KG1 (cell line): ENCODE results near the gene CCDC91.

ENCODE experiments used
- DNase-seq: peaks from one replicate; lab custom pipeline; 2025; lab: John Stamatoyannopoulos, UW

The CCDC91 gene, protein sequence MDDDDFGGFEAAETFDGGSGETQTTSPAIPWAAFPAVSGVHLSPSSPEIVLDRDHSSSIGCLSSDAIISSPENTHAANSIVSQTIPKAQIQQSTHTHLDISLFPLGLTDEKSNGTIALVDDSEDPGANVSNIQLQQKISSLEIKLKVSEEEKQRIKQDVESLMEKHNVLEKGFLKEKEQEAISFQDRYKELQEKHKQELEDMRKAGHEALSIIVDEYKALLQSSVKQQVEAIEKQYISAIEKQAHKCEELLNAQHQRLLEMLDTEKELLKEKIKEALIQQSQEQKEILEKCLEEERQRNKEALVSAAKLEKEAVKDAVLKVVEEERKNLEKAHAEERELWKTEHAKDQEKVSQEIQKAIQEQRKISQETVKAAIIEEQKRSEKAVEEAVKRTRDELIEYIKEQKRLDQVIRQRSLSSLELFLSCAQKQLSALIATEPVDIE

GRCh38 chr12:28190321-28191050 lies at the start of gene CCDC91:
Gene CCDC91, plus strand, starts transcription at chr12:28190456. Its CDS starts 66,760 bp downstream, at chr12:28257216.
- DNase-seq: peak; percentile 59

- no peak for DNase-seq
Measured at GRCh38 chr12:28144059-28144458, 46.2 kb upstream of the CCDC91 start.

GRCh38 chr12:28144532-28144931 lies 45.7 kb upstream of the CCDC91 start:
- no peak for DNase-seq

DNA sequence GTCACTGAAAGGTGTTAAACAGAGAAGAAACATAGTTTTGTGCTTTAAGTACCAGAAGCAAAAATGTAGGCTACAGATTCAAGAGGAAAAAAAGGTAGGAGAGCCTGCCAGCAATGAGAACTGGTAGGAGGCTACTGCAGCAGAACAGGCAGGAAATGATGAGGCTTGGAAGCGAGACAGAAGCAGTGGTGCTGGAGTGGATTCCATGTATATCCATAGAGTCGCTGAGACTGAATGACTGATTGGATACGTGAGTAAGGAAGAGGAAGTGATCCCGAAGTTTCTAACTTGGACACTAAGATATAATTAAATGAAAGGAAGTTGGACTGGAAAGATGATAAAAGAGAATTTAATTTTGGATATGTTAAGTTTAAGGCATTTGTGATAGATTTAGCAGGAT lies 45.0 kb upstream of the CCDC91 start:
- DNase-seq: no peak

- no peak for DNase-seq
Measured at GRCh38 chr12:28149279-28149678, 41.0 kb upstream of the CCDC91 start.

GRCh38 chr12:28156362-28156761 lies 33.9 kb upstream of the CCDC91 start:
- DNase-seq: no peak

DNA sequence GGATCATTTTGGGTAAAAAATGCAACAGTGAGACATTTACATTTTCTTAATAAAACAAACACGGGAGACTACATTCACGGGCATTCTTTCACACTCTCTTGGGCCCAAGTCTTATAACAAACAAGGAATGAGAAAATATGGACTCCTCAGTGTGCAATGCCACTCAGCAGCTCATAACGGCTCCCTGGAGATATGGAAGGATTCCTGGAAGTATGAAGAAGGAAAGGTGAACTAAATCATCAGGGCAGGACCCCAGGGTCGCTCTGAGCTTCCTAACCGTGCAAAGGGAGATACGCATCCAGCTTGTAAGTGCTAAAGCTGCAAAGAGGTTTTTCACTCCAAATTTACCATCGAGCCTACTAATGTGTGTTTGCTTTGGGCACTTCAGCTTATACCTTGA lies 33.5 kb upstream of the CCDC91 start:
- no peak for DNase-seq

- no peak for DNase-seq
Measured at GRCh38 chr12:28158353-28158752, 31.9 kb upstream of the CCDC91 start.

DNA sequence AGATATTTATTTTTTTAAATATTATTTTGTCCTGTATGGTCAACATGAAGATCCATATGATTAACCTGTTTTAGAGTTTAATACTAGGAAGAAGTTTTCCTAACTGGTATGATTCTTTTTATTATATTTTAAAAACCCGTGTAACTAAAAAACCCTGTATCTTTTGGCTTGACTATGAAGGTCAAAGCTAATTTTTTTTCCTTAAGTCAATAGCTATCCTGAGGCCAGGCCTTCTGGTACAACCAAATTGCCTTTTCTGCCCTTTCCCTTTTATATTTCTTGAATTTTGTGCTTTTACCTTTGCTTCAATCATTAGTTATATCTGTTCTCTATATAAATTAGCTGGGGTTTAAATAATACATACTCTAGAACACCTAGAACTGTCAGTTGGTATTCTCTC lies 30.6 kb upstream of the CCDC91 start:
- no peak for DNase-seq

- DNase-seq: no peak
Measured at GRCh38 chr12:28161697-28162096, 28.6 kb upstream of the CCDC91 start.

- no peak for DNase-seq
Measured at GRCh38 chr12:28162697-28163096, 27.6 kb upstream of the CCDC91 start.

- no peak for DNase-seq
Measured at GRCh38 chr12:28164644-28165275, 25.5 kb upstream of the CCDC91 start.

DNA sequence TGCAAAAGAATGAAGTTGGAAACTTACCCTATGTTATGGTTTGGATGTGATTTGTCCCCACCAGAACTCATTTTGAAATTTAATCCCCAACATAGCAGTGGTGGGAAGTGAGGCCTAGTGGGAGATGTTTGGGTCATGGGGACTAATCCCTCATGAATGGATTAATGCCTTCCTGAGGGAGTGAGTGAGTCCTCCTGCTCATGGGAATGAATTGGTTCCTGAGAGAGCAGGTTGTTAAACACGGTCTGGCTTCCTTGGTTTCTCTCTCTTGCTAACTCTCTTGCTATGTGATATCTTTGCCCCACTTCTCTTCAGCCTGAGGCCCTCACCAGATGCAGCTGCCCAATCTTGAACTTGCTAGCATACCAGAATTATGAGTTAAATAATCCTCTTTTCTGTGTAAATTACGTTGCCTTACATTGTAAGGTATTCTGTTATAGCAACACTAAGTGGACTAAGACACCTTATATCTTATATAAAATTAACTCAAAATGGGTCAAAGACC lies 22.2 kb upstream of the CCDC91 start:
- no peak for DNase-seq

- DNase-seq: no peak
Measured at GRCh38 chr12:28171356-28172060, 18.7 kb upstream of the CCDC91 start.

DNA sequence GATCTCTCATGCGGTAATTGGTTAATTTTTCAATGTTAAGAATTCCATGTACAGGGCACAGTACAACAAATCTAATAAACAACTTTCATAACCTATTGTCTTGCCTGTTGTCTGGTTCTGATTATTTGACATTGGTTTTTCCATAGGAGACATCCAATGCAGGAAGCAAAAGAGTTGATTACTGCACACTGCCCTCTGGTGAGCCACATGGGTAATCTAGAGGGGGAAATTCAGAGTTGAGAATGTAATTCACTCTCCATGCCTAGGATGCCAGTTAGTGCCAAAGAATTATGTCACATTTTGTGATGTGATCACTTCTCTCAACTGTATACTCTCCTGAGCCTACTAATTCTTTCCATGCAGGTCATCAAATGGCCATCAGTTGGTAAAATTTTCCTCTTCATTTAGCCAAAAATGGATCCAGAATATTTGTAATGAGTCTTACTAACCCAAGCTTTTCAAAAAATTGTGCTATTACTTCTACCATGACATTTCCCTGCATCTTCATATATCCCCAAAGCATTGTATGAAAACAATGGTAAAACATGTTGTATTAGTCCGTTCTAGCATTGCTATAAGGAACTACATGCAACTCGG lies 17.7 kb upstream of the CCDC91 start:
- no peak for DNase-seq

DNA sequence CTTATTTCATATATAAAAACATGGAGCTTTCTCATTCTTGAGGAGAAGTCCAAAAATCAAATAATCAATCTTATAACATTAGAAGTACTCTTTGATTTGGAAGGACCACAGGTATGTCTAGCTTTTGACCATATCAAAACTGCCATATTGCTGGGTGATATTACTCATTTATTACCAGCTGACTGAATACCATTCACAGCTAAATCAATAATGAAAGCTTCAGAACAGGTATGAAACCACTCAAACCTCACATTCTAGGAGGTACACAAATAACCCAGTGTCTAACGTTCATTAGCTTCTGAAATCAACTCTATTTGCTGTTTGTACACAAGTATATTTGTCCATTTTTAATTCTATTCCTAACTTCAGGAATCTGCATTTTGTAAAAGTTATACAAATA lies 16.8 kb upstream of the CCDC91 start:
- DNase-seq: no peak

- DNase-seq: no peak
Measured at GRCh38 chr12:28175098-28175589, 15.1 kb upstream of the CCDC91 start.

- DNase-seq: no peak
Measured at GRCh38 chr12:28176295-28176694, 14.0 kb upstream of the CCDC91 start.

DNA sequence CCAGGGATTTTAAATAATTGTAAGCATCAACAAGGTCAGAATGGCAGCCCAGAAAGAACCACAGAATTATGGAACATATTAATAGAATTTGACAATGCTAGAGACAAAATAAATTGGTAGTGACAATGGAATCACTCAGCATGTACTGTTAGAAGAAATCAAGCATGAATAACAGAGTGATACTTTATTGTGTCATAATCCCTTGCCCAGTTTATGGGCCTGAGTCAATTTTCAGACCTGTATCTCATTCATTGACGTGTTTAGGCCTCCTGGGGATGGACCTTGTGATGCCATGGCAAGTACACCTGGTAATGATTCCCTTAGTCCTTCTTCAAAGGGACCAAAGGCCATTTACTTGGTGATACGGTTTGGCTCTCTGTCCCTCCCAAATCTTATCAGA lies 12.8 kb upstream of the CCDC91 start:
- no peak for DNase-seq

DNA sequence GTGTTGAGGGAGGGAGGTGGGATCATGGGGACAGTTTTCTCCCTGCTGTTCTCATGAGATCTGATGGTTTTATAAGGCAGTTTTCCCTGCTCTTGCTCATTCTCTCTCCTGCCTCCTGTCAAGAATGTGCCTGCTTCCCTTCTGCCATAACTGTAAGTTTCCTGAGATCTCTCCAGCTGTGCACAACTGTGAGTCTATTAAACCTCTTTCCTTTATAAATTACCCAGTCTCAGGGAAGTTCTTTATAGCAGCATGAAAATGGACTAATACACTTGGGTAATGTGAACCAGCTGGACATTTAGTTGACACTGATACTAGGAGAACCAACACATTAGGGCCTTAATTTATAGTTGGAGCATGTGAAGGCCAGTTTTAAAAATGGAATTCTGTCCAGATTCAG lies 12.4 kb upstream of the CCDC91 start:
- no peak for DNase-seq

DNA sequence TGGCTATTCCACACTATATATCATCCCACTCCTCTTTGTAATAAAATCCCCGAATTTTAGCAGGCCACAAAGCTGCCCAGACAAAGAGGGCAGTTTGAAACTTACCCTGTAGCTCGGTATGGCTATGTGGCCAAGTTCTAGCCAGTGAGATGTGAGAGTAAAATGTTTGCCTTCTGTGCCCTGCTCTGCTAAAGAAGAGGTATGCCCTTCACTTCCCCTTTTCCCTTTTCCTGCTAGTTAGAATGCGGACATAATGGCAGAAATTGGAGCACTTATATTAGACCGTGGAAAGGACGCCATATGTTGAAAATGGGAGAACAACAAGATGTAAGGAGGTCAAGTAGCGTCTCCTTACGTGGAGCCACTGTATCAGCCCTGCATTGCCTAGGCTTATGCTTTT lies 11.5 kb upstream of the CCDC91 start:
- DNase-seq: no peak
